Thoracic aorta (tissue), 2 donors: ENCODE measurements around the gene SERPINB7. TPM values are rescaled to one million over a fixed set of nuclear protein-coding genes. Genes with fewer than 3 reads are reported as not detected.

Experiments
- ATAC-seq: fragments of 150-250 bp; one replicate; pipeline ENCODE4 v1.8.0; 2017; ENCODE audit warnings: low read depth; ENCODE audit not compliant: insufficient number of reproducible peaks, low FRiP score
- DNase-seq: peaks from one replicate; pipeline ENCODE4 v3.0.0-alpha.2; 2020; ENCODE audit warnings: low spot score
- H3K27ac ChIP-seq, 2 donors: fragments of 200-600 bp; sonication (generic); 1 replicate in 1 of 2; 2 replicates in 1 of 2; pipeline ENCODE4 v1.5.1; 2016; ENCODE audit warnings: mild to moderate bottlenecking in 2 of 2, moderate library complexity in 2 of 2
- H3K27me3 ChIP-seq: fragments of 200-600 bp; sonication (generic); replicated peaks from 2 replicates; pipeline ENCODE4 v1.6.0; 2016; ENCODE audit warnings: mild to moderate bottlenecking; ENCODE audit not compliant: insufficient read depth
- H3K36me3 ChIP-seq: fragments of 200-600 bp; sonication (generic); one replicate; pipeline ENCODE4 v1.5.1; 2016
- H3K4me1 ChIP-seq, 2 donors: fragments of 200-600 bp; sonication (generic); 1 replicate in 1 of 2; 2 replicates in 1 of 2; pipeline versions ENCODE4 v1.5.1 to v1.6.0; 2016; ENCODE audit warnings: low read depth in 2 of 2, mild to moderate bottlenecking in 1 of 2; ENCODE audit not compliant: control insufficient read depth in 1 of 2
- H3K4me3 ChIP-seq: fragments of 200-600 bp; sonication (generic); 2 replicates; pipeline ENCODE4 v1.5.1; 2016; ENCODE audit warnings: mild to moderate bottlenecking
- H3K9me3 ChIP-seq: fragments of 200-600 bp; sonication (generic); 2 replicates; pipeline ENCODE4 v1.5.1; 2016
- total RNA-seq, 2 donors: library from RNA; depleted of rRNA; stranded (reverse); fragments of >200 nt; gene quantifications; one replicate each; pipeline versions ENCODE4 v1.1.0 to v1.2.3, GENCODE V29; 2016
- TF ChIP-seq, protein P1 (sequence below): fragments of 200-600 bp; sonication (generic); IDR thresholded peaks from one replicate; pipeline ENCODE4 v1.5.1; 2019; ENCODE audit warnings: antibody characterized with exemption

SERPINB7 gene
- total RNA-seq, 2 donors from 2014 or later = 0.14 TPM; not detected in 1

- Histone ChIP-seq H3K36me3 (no peaks in the 10 kb centered on the region), H3K4me3 (no peak overlapping the region), H3K9me3 (no peaks in the 10 kb centered on the region), H3K27me3 (no peaks in the 10 kb centered on the region), H3K4me1 (no peaks in the 10 kb centered on the region), H3K27ac (no peak overlapping the region)
- ATAC-seq = no peak
- TF ChIP-seq, protein P1, sequence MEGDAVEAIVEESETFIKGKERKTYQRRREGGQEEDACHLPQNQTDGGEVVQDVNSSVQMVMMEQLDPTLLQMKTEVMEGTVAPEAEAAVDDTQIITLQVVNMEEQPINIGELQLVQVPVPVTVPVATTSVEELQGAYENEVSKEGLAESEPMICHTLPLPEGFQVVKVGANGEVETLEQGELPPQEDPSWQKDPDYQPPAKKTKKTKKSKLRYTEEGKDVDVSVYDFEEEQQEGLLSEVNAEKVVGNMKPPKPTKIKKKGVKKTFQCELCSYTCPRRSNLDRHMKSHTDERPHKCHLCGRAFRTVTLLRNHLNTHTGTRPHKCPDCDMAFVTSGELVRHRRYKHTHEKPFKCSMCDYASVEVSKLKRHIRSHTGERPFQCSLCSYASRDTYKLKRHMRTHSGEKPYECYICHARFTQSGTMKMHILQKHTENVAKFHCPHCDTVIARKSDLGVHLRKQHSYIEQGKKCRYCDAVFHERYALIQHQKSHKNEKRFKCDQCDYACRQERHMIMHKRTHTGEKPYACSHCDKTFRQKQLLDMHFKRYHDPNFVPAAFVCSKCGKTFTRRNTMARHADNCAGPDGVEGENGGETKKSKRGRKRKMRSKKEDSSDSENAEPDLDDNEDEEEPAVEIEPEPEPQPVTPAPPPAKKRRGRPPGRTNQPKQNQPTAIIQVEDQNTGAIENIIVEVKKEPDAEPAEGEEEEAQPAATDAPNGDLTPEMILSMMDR = no peak
- DNase-seq = no peak
Observed at GRCh38 chr18:63834471-63835113, 59.4 kb downstream of the SERPINB7 start.

- TF ChIP-seq, protein P1 = no peak
- Histone ChIP-seq H3K27me3 (no peaks in the 10 kb centered on the region), H3K27ac (no peak overlapping the region), H3K36me3 (no peaks in the 10 kb centered on the region), H3K4me3 (no peak overlapping the region), H3K9me3 (no peaks in the 10 kb centered on the region), H3K4me1 (no peaks in the 10 kb centered on the region)
- DNase-seq (no peak), ATAC-seq (no peak)
Observed at GRCh38 chr18:63836456-63836855, 61.2 kb downstream of the SERPINB7 start.

DNA sequence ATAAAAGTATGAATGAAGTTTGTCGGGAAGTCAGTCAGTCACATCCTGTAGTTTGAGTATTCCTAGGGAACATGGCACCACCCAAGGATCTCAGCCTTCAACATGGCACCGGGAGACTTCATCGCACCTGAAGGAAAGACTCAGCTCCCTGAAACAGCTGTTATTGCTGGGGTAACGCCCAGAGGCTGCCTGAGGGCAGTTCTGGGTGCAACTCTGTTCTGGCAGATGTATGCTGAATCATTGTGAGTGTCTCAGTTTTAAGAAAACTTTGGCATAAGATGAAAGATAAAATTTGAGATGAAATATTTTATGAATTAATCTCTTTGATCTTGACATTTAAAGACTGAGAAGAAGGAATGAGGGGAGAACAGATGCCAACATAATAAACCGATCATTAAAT lies 62.4 kb downstream of the SERPINB7 start:
- TF ChIP-seq, protein P1 = no peak
- H3K36me3 ChIP-seq = no peaks in the 10 kb centered on the region
- H3K4me1 ChIP-seq = no peaks in the 10 kb centered on the region
- ATAC-seq (no peak), DNase-seq (no peak)
- H3K9me3 ChIP-seq = no peaks in the 10 kb centered on the region
- no peak overlapping the region for H3K4me3 ChIP-seq
- no peaks in the 10 kb centered on the region for H3K27me3 ChIP-seq
- H3K27ac ChIP-seq = no peak overlapping the region

- no peaks in the 10 kb centered on the region for H3K4me1 ChIP-seq
- TF ChIP-seq, protein P1 = no peak
- DNase-seq = no peak
- no peaks in the 10 kb centered on the region for H3K27me3 ChIP-seq
- no peaks in the 10 kb centered on the region for H3K36me3 ChIP-seq
- H3K27ac ChIP-seq = no peak overlapping the region
- ATAC-seq = no peak
- no peaks in the 10 kb centered on the region for H3K9me3 ChIP-seq
- H3K4me3 ChIP-seq = no peak overlapping the region
Observed at GRCh38 chr18:63843008-63843407, 67.8 kb downstream of the SERPINB7 start.

GRCh38 chr18:63844254-63844653 lies 69.0 kb downstream of the SERPINB7 start:
- H3K36me3 ChIP-seq = no peaks in the 10 kb centered on the region
- no peak for DNase-seq
- no peak for ATAC-seq
- H3K27me3 ChIP-seq = no peaks in the 10 kb centered on the region
- no peaks in the 10 kb centered on the region for H3K9me3 ChIP-seq
- TF ChIP-seq, protein P1 = no peak
- no peak overlapping the region for H3K27ac ChIP-seq
- H3K4me3 ChIP-seq = no peak overlapping the region
- no peaks in the 10 kb centered on the region for H3K4me1 ChIP-seq
